Spleen (tissue), 7 donors: ENCODE measurements around the gene SORCS1.

Experiments used
- POLR2A ChIP-seq, 3 donors: fragments of 450-650 bp; IDR thresholded peaks; one replicate each; pipeline ENCODE4 v1.5.1; 2017; ENCODE audit warnings: antibody characterized with exemption in 3 of 3, mild to moderate bottlenecking in 1 of 3
- TF ChIP-seq, protein P1 (sequence below), 11 experiments: fragments of 200-600 bp in 7 of 11; fragments of 450-650 bp in 4 of 11; sonication (generic) in 4 of 11; IDR thresholded peaks in 8 of 11; conservative IDR thresholded peaks in 3 of 11; 1 replicate in 7 of 11; 2 replicates in 4 of 11; pipeline versions ENCODE4 v1.4.0 to v1.8.0; 2016 to 2021; ENCODE audit warnings: antibody characterized with exemption in 11 of 11, inconsistent platforms in 4 of 11, mild to moderate bottlenecking in 1 of 11
- donor health status: DM: no; HTN: no; CAD: no; lungs with moderate emphysema.
- donor health status: DM: no; HTN: no; CAD: no.
- donor health status: DM: no; HTN: no; CAD: no.

DNA sequence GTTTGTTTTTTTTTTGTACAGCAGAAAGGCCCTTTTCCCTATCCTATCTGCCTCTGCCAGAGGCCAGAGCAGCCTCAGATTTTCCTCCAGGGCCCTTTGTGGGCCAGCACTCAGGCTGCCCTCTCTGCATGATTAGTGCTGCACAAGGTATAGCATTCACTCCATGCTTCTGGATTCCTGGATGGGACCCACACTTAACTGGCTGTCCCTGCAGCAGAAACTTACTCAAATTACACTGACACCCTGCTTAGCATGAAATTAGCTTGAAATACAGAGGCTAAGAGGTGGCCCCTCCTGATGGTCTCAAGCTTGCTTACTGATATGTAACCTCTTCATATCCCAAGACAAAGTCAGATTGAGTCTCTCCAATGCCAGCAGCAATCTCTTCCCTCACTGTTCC lies 239.3 kb downstream of the SORCS1 start:
- no peak for TF ChIP-seq POLR2A (IDR thresholded peaks at IDR 0.05)
- TF ChIP-seq, protein P1, sequence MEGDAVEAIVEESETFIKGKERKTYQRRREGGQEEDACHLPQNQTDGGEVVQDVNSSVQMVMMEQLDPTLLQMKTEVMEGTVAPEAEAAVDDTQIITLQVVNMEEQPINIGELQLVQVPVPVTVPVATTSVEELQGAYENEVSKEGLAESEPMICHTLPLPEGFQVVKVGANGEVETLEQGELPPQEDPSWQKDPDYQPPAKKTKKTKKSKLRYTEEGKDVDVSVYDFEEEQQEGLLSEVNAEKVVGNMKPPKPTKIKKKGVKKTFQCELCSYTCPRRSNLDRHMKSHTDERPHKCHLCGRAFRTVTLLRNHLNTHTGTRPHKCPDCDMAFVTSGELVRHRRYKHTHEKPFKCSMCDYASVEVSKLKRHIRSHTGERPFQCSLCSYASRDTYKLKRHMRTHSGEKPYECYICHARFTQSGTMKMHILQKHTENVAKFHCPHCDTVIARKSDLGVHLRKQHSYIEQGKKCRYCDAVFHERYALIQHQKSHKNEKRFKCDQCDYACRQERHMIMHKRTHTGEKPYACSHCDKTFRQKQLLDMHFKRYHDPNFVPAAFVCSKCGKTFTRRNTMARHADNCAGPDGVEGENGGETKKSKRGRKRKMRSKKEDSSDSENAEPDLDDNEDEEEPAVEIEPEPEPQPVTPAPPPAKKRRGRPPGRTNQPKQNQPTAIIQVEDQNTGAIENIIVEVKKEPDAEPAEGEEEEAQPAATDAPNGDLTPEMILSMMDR (IDR thresholded peaks at IDR 0.05 in 8 of 11, conservative IDR thresholded peaks at IDR 0.05 in 3 of 11) = no peak
